GM18873 (cell line): ENCODE data around the gene CDYL.
A peak's percentile ranks its signal among the peaks of the same experiment; 100 is the strongest.
"Not testable (repeated sequence)": the region's sequence is repeated elsewhere in the genome, so short reads cannot be mapped to it uniquely, and the experiment has no call there.

Experiments used
- ATAC-seq: cut with Tn5 transposase; IDR thresholded peaks from one replicate; pipeline ENCODE4 v1.9.1; 2021; ENCODE audit warnings: mild to moderate bottlenecking, moderate library complexity, moderate number of reproducible peaks; ENCODE audit not compliant: unreplicated experiment, low FRiP score

CDYL gene

GRCh38 chr6:4979426-4979825 is 203.2 kb downstream of the CDYL start:
- ATAC-seq: no peak

GRCh38 chr6:4981761-4982160 is 205.6 kb downstream of the CDYL start:
- ATAC-seq: no peak

GRCh38 chr6:4983322-4983721 is 207.1 kb downstream of the CDYL start:
- ATAC-seq: no peak

- ATAC-seq: no peak
Measured at GRCh38 chr6:4986999-4987398, 210.8 kb downstream of the CDYL start.

- ATAC-seq: no peak
Measured at GRCh38 chr6:4987432-4987831, 211.2 kb downstream of the CDYL start.

- ATAC-seq: no peak
Measured at GRCh38 chr6:4994741-4995140, 218.5 kb downstream of the CDYL start.

GRCh38 chr6:4997862-4998261 is 221.7 kb downstream of the CDYL start:
- ATAC-seq: no peak

- ATAC-seq: no peak
Measured at GRCh38 chr6:4999586-4999985, 223.4 kb downstream of the CDYL start.

GRCh38 chr6:5003604-5004372 is 227.6 kb downstream of the CDYL start, which contains the start of gene RPP40:
Gene RPP40 (minus strand): TSS chr6:5004037. CDS start chr6:5004002, 35 bp downstream.
- ATAC-seq: peak; percentile 93

- ATAC-seq: no peak
Measured at GRCh38 chr6:5004373-5005037, 228.3 kb downstream of the CDYL start.

- ATAC-seq: not testable (repeated sequence)
Measured at GRCh38 chr6:5005038-5005433, 228.8 kb downstream of the CDYL start.
